Stimulated activated CD8-positive, alpha-beta memory T cell treated with anti-CD3 and anti-CD28 coated beads, Interleukin-2, amount 100 ng/mL, for 48 hours (primary cell): ENCODE data around the gene LARGE1.

Source experiments
- DNase-seq, 2 donors: peaks; one replicate each; pipeline ENCODE4 v3.0.0-alpha.2; 2020; ENCODE audit warnings: low read depth in 2 of 2

Gene LARGE1

GRCh38 chr22:33779243-33779642 lies 141.0 kb downstream of the LARGE1 start:
- no peak for DNase-seq

GRCh38 chr22:33776491-33776890 lies 143.8 kb downstream of the LARGE1 start:
- no peak for DNase-seq

- no peak for DNase-seq
Measured at GRCh38 chr22:33774781-33775180, 145.5 kb downstream of the LARGE1 start.

- DNase-seq: no peak
Measured at GRCh38 chr22:33772745-33773144, 147.5 kb downstream of the LARGE1 start.

- no peak for DNase-seq
Measured at GRCh38 chr22:33771136-33771535, 149.1 kb downstream of the LARGE1 start.

GRCh38 chr22:33770723-33771122 lies 149.6 kb downstream of the LARGE1 start:
- no peak for DNase-seq

GRCh38 chr22:33766091-33766490 lies 154.2 kb downstream of the LARGE1 start:
- no peak for DNase-seq

- no peak for DNase-seq
Measured at GRCh38 chr22:33758961-33759360, 161.3 kb downstream of the LARGE1 start.

- DNase-seq: no peak
Measured at GRCh38 chr22:33757802-33758483, 162.3 kb downstream of the LARGE1 start.

GRCh38 chr22:33757041-33757801 lies 163.1 kb downstream of the LARGE1 start:
- no peak for DNase-seq

GRCh38 chr22:33756508-33756949 lies 163.7 kb downstream of the LARGE1 start:
- no peak for DNase-seq

GRCh38 chr22:33748714-33749113 lies 171.6 kb downstream of the LARGE1 start:
- DNase-seq: no peak

GRCh38 chr22:33747576-33748180 lies 172.6 kb downstream of the LARGE1 start:
- DNase-seq: no peak

GRCh38 chr22:33747029-33747428 lies 173.2 kb downstream of the LARGE1 start:
- DNase-seq: no peak

GRCh38 chr22:33746501-33746928 lies 173.8 kb downstream of the LARGE1 start:
- DNase-seq: no peak

GRCh38 chr22:33745501-33745900 lies 174.8 kb downstream of the LARGE1 start:
- DNase-seq: no peak

- no peak for DNase-seq
Measured at GRCh38 chr22:33743756-33744155, 176.5 kb downstream of the LARGE1 start.

GRCh38 chr22:33741025-33741424 lies 179.3 kb downstream of the LARGE1 start:
- DNase-seq: no peak

GRCh38 chr22:33739516-33739915 lies 180.8 kb downstream of the LARGE1 start:
- no peak for DNase-seq

- no peak for DNase-seq
Measured at GRCh38 chr22:33737662-33738061, 182.6 kb downstream of the LARGE1 start.

- no peak for DNase-seq
Measured at GRCh38 chr22:33735978-33736377, 184.3 kb downstream of the LARGE1 start.

- DNase-seq: no peak
Measured at GRCh38 chr22:33728847-33729246, 191.4 kb downstream of the LARGE1 start.

GRCh38 chr22:33726294-33726734 lies 194.0 kb downstream of the LARGE1 start:
- DNase-seq: no peak
